NT2/D1 (cell line): ENCODE data around the gene ARPP21.

Source experiments
- SUZ12 ChIP-seq: IDR thresholded peaks from 2 replicates; pipeline ENCODE4 v1.6.1; 2011; ENCODE audit not compliant: insufficient read length, insufficient read depth; ENCODE audit errors: extremely low read depth
- YY1 ChIP-seq: IDR thresholded peaks from 2 replicates; pipeline ENCODE4 v1.6.1; 2011; ENCODE audit not compliant: insufficient read length, insufficient read depth
- ZNF274 ChIP-seq: IDR thresholded peaks from 2 replicates; pipeline ENCODE4 v1.6.1; 2011; ENCODE audit warnings: mild to moderate bottlenecking, low read depth, low read length

- TF ChIP-seq SUZ12: no peak
- no peak for TF ChIP-seq YY1
- TF ChIP-seq ZNF274: no peak
Measured at GRCh38 chr3:35680866-35681650, 41.7 kb downstream of the ARPP21 start.
